ENCODE results near the gene PLA2G2F. TPM values are rescaled to one million over a fixed set of nuclear protein-coding genes. Genes with fewer than 3 reads are reported as not detected.

Gene PLA2G2F
- polyA plus RNA-seq, 1 experiment, result not detected

DNA sequence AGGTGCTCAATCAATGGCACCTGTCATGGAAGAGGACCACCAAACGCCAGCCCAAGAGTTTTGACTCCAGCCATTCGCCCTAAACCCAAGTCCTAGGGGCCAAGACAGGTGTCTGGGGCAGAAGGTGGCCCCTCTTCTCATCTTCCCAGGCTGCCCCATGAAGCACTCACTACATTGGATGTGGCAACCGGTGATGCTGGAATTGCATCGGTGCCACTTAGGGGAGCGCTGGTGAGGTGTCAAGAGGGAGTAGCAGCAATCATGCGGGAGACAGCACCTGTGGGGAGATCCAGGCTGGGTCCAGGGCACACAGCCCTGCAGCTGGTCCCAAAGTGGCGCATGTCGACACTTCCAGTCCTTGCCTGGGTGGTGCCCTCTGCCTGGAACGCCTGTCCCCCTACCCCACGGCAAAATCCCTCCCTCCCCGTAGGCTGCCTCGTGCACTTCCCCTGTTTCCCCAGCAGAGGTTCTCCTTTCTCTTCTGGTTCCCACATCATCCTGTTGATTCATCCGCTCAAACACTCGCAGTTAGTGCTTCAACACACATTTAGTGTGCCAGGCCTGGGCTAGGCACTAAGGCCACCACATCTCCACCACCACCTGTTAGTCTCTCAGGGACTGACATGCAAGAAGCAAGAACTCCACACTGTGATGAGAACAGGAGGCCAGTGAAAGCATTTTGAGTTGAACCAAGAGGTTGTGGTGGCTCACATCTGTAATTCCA lies 38.3 kb upstream of the PLA2G2F start:
- POLR2A ChIA-PET, result no interaction called here
- CTCF ChIA-PET, result interaction anchor here (1.1 to 3.1 kb wide), 6 partner anchors 8 to 95 kb away, joined by 3 to 26 read pairs (median 6); no protein-coding TSS in a partner anchor
- no peak for DNase-seq (ENCODE audit: low read depth)
- Histone ChIP-seq H3K4me3 (ENCODE audit: low read depth, low read length) (no peak overlapping the region), H3K27me3 (ENCODE audit: control insufficient read depth, insufficient read depth, low read length) (no peaks in the 10 kb centered on the region; the same call in 1 of the 2 replicates), H3K36me3 (ENCODE audit: control insufficient read depth, insufficient read depth, low read length) (no peaks in the 10 kb centered on the region)
- TF ChIP-seq, protein P1, sequence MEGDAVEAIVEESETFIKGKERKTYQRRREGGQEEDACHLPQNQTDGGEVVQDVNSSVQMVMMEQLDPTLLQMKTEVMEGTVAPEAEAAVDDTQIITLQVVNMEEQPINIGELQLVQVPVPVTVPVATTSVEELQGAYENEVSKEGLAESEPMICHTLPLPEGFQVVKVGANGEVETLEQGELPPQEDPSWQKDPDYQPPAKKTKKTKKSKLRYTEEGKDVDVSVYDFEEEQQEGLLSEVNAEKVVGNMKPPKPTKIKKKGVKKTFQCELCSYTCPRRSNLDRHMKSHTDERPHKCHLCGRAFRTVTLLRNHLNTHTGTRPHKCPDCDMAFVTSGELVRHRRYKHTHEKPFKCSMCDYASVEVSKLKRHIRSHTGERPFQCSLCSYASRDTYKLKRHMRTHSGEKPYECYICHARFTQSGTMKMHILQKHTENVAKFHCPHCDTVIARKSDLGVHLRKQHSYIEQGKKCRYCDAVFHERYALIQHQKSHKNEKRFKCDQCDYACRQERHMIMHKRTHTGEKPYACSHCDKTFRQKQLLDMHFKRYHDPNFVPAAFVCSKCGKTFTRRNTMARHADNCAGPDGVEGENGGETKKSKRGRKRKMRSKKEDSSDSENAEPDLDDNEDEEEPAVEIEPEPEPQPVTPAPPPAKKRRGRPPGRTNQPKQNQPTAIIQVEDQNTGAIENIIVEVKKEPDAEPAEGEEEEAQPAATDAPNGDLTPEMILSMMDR (IDR thresholded peaks at IDR 0.05; ENCODE audit: insufficient read depth, low read depth, low read length), result peak; percentile 67

DNA sequence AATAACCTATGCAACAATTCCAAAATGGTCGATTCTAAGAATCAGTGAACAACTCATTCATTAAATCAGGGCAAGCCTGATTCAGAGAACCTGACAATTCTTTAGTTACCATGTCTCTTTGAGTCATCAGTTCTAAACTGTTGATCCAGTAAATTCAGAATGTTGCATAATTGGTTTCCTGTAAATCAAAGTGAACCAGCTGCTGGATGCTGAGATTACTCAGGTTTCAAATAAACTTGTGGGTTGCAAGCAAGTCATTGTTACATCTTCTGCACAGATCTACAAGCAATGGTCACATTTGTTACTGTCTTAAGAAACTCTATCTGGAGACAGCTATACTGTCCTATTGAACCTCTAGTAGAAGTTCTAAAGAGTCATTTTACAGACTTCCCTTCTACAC lies 36.2 kb upstream of the PLA2G2F start:
- no peak for DNase-seq (ENCODE audit: low read depth)
- Histone ChIP-seq H3K27me3 (ENCODE audit: control insufficient read depth, insufficient read depth, low read length) (no peaks in the 10 kb centered on the region; the same call in 1 of the 2 replicates), H3K4me3 (ENCODE audit: low read depth, low read length) (no peak overlapping the region), H3K36me3 (ENCODE audit: control insufficient read depth, insufficient read depth, low read length) (no peaks in the 10 kb centered on the region)
- TF ChIP-seq, protein P1 (IDR thresholded peaks at IDR 0.05; ENCODE audit: insufficient read depth, low read depth, low read length), result no peak
- POLR2A ChIA-PET, result no interaction called here
- CTCF ChIA-PET, result interaction anchor here (0.7 to 2.6 kb wide), 3 partner anchors 9 to 91 kb away, joined by 3 to 6 read pairs (median 3); no protein-coding TSS in a partner anchor

DNA sequence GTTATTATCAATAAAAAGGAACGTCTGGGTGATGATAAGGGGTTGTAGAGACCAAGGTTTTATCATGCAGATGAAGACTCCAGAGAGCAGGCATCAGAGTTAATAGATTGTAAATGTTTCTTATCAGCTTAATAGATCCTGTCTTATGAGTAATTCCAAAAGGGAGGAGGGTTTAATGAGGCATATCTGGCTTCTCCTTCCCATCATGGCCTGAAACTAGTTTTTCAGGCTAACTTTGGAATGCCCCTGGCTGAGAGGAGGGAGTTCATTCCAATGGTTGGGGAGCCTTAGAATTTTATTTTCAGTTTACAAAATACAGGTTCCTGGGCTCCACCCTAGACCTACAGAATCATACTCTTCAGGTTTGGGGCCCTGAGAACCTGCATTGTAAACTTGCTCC lies 33.3 kb upstream of the PLA2G2F start:
- DNase-seq (ENCODE audit: low read depth), result no peak
- H3K36me3 ChIP-seq (ENCODE audit: control insufficient read depth, insufficient read depth, low read length), result no peaks in the 10 kb centered on the region
- TF ChIP-seq, protein P1 (IDR thresholded peaks at IDR 0.05; ENCODE audit: insufficient read depth, low read depth, low read length), result no peak
- POLR2A ChIA-PET, result no interaction called here
- no peaks in the 10 kb centered on the region; the same call in 1 of the 2 replicates for H3K27me3 ChIP-seq (ENCODE audit: control insufficient read depth, insufficient read depth, low read length)
- no peak overlapping the region for H3K4me3 ChIP-seq (ENCODE audit: low read depth, low read length)
- CTCF ChIA-PET, result no interaction called here

DNA sequence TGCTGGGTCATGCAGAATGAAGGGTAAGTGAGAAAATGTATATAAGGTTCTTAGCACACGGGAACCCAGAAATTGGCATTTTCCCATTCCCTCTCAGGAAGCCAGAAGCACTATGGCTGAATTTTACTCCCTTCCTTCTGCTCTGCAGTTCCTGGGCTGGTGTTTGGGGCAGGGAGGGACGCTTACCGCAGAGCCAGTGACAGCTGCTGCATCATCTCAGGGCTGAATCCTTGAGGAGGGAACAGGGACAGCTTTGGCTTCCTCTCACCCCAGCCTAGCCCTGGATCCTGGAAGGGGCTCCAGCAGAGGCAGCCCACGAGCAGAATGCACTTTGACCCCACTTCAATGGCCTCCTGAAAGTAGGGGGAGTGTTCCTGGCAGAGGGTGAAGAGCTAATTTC lies 31.8 kb upstream of the PLA2G2F start:
- ChIA-PET CTCF (no interaction called here), POLR2A (no interaction called here)
- DNase-seq (ENCODE audit: low read depth), result no peak
- H3K4me3 ChIP-seq (ENCODE audit: low read depth, low read length), result no peak overlapping the region
- no peaks in the 10 kb centered on the region for H3K36me3 ChIP-seq (ENCODE audit: control insufficient read depth, insufficient read depth, low read length)
- TF ChIP-seq, protein P1 (IDR thresholded peaks at IDR 0.05; ENCODE audit: insufficient read depth, low read depth, low read length), result no peak
- H3K27me3 ChIP-seq (ENCODE audit: control insufficient read depth, insufficient read depth, low read length), result peaks cover 1% of the 10 kb centered on the region; the same call in 1 of the 2 replicates

DNA sequence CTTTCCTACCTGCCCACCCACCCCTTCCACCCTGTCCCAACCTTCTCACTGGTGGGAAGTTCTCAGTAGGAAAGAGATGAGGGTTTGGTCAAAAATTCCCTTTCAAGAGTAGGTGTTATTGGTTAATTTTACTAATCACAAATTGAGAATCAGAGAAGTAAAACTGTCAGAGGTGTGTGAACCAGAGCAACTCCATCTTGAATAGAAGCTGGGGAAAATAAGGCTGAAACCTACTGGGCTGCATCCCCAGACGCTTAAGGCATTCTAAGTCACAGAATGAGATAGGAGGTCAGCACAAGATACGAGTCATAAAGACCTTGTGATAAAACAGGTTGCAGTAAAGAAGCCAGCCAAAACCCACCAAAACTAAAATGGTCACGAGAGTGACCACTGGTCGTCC lies 31.3 kb upstream of the PLA2G2F start:
- TF ChIP-seq, protein P1 (IDR thresholded peaks at IDR 0.05; ENCODE audit: insufficient read depth, low read depth, low read length), result no peak
- no peaks in the 10 kb centered on the region for H3K36me3 ChIP-seq (ENCODE audit: control insufficient read depth, insufficient read depth, low read length)
- ChIA-PET CTCF (no interaction called here), POLR2A (no interaction called here)
- H3K4me3 ChIP-seq (ENCODE audit: low read depth, low read length), result no peak overlapping the region
- H3K27me3 ChIP-seq (ENCODE audit: control insufficient read depth, insufficient read depth, low read length), result peaks cover 1% of the 10 kb centered on the region; the same call in 1 of the 2 replicates
- no peak for DNase-seq (ENCODE audit: low read depth)

All from BJ (cell line).